Esophagus muscularis mucosa (tissue), 4 donors: ENCODE data around the gene UBE2E2. TPM values are rescaled to one million over a fixed set of nuclear protein-coding genes. Genes with fewer than 3 reads are reported as not detected.

Experiments
- DNase-seq: peaks from one replicate; pipeline ENCODE4 v3.0.0-alpha.2; 2017; ENCODE audit errors: extremely low spot score
- H3K27ac ChIP-seq, 4 donors: fragments of 200-600 bp; sonication (generic); replicated peaks in 1 of 4; 1 replicate in 3 of 4; 2 replicates in 1 of 4; pipeline ENCODE4 v1.5.1; 2016 to 2019; ENCODE audit warnings: mild to moderate bottlenecking in 1 of 4
- H3K27me3 ChIP-seq, 4 donors: fragments of 200-600 bp; sonication (generic); one replicate each; pipeline versions ENCODE4 v1.5.1 to v1.6.0; 2016 to 2019
- H3K36me3 ChIP-seq, 4 donors: fragments of 200-600 bp; sonication (generic); one replicate each; pipeline ENCODE4 v1.5.1; 2016 to 2019
- H3K4me1 ChIP-seq, 4 donors: fragments of 200-600 bp; sonication (generic); one replicate each; pipeline ENCODE4 v1.5.1; 2016 to 2019
- H3K4me3 ChIP-seq, 4 donors: fragments of 200-600 bp; sonication (generic); 1 replicate in 2 of 4; 2 replicates in 2 of 4; pipeline ENCODE4 v1.5.1; 2016 to 2019; ENCODE audit warnings: mild to moderate bottlenecking in 4 of 4, moderate library complexity in 1 of 4
- H3K9me3 ChIP-seq, 4 donors: fragments of 200-600 bp; sonication (generic); 1 replicate in 3 of 4; 2 replicates in 1 of 4; pipeline ENCODE4 v1.5.1; 2016 to 2019
- EP300 ChIP-seq: sonication (generic); formaldehyde crosslinking; IDR thresholded peaks from one replicate; pipeline ENCODE4 v1.6.1; 2017; ENCODE audit warnings: antibody characterized with exemption
- POLR2A ChIP-seq: fragments of 450-650 bp; IDR thresholded peaks from one replicate; pipeline ENCODE4 v1.6.1; 2017; ENCODE audit warnings: antibody characterized with exemption, moderate library complexity, mild to moderate bottlenecking, low read depth
- POLR2AphosphoS5 ChIP-seq, 2 donors: sonication (generic); formaldehyde crosslinking; IDR thresholded peaks; one replicate each; pipeline ENCODE4 v1.6.1; 2017; ENCODE audit warnings: antibody characterized with exemption in 2 of 2
- WGBS: methylation state at CpG from one replicate; pipeline ENCODE4 v1.1.5; 2018; 5-methylcytosine and 5-hydroxymethylcytosine counted together
- intact Hi-C: fragments of 100-400 bp; cut with DNase I; formaldehyde crosslinking; loops from one replicate; pipeline ENCODE4 v1.15.1; 2023
- total RNA-seq, 4 donors: library from RNA; depleted of rRNA; stranded (reverse); fragments of >200 nt; gene quantifications; one replicate each; pipeline versions ENCODE4 v1.1.0 to v1.2.1, GENCODE V29; 2016
- TF ChIP-seq, protein P1 (sequence below), 3 experiments: fragments of 200-600 bp in 2 of 3; fragments of 450-650 bp in 1 of 3; sonication (generic) in 2 of 3; IDR thresholded peaks; one replicate each; pipeline ENCODE4 v1.5.1; 2017 to 2019; ENCODE audit warnings: antibody characterized with exemption in 3 of 3, mild to moderate bottlenecking in 2 of 3, moderate library complexity in 1 of 3

The UBE2E2 gene
- total RNA-seq, 4 donors from 2014 or later = 53.5 to 143 (median 90.3) TPM

DNA sequence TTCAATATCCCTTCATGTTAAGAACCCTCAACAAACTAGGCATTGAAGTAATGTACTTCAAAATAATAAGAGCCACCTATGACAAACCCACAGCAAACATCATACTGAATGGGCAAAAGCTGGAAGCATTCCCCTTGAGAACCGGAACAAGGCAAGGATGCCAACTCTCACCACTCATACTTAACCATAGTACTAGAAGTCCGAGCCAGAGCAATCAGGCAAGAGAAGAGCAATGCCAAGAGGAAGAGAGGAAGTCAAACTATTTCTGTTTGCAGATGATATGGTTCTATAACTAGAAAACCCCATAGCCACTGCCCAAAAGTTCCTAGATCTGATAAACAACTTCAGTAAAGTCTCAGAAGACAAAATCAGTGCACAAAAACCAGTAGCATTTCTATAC is 161.9 kb downstream of the UBE2E2 start:
- no peak overlapping the region for H3K4me3 ChIP-seq
- 50% methylated on average over 2 of the region's 2 CpGs for WGBS
- TF ChIP-seq POLR2AphosphoS5 (IDR thresholded peaks at IDR 0.05) (no peak), POLR2A (no peak), EP300 (no peak)
- TF ChIP-seq, protein P1, sequence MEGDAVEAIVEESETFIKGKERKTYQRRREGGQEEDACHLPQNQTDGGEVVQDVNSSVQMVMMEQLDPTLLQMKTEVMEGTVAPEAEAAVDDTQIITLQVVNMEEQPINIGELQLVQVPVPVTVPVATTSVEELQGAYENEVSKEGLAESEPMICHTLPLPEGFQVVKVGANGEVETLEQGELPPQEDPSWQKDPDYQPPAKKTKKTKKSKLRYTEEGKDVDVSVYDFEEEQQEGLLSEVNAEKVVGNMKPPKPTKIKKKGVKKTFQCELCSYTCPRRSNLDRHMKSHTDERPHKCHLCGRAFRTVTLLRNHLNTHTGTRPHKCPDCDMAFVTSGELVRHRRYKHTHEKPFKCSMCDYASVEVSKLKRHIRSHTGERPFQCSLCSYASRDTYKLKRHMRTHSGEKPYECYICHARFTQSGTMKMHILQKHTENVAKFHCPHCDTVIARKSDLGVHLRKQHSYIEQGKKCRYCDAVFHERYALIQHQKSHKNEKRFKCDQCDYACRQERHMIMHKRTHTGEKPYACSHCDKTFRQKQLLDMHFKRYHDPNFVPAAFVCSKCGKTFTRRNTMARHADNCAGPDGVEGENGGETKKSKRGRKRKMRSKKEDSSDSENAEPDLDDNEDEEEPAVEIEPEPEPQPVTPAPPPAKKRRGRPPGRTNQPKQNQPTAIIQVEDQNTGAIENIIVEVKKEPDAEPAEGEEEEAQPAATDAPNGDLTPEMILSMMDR (IDR thresholded peaks at IDR 0.05) = no peak
- H3K36me3 ChIP-seq = no peaks in the 10 kb centered on the region
- intact Hi-C loops = no loop called here
- no peak for DNase-seq
- H3K4me1 ChIP-seq = peaks cover 0 to 3% (median under 1%) of the 10 kb centered on the region in 4 donors
- no peaks in the 10 kb centered on the region for H3K9me3 ChIP-seq
- H3K27me3 ChIP-seq = no peaks in the 10 kb centered on the region
- H3K27ac ChIP-seq = no peak overlapping the region

DNA sequence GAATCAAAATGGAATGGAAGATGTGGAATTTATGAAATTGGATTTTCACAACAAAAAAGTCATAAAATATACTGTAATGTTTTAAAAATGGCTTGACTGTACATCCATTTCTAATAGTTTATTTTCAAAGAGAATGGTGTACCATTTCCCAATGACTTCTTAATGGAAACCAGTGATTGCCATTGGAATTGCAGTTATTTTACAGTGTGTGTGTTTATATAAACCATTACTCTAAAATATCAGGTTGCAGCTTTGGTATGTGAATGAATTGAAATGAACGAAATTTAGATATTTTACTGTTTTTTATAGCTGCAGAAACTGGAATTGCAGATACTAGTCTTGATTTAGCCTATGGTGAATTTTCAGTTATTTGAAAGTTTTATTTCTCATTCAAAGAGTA is 165.6 kb downstream of the UBE2E2 start:
- no peaks in the 10 kb centered on the region for H3K36me3 ChIP-seq
- H3K9me3 ChIP-seq = no peaks in the 10 kb centered on the region
- intact Hi-C loops = no loop called here
- DNase-seq = no peak
- 78% methylated on average over 1 of the region's 1 CpG for WGBS
- H3K27ac ChIP-seq = no peak overlapping the region
- peaks cover 0 to 11% (median 8%) of the 10 kb centered on the region in 4 donors for H3K4me1 ChIP-seq
- no peak overlapping the region for H3K4me3 ChIP-seq
- H3K27me3 ChIP-seq = no peaks in the 10 kb centered on the region
- TF ChIP-seq EP300 (no peak), POLR2AphosphoS5 (IDR thresholded peaks at IDR 0.05) (no peak), POLR2A (no peak)
- TF ChIP-seq, protein P1 (IDR thresholded peaks at IDR 0.05) = no peak

- Histone ChIP-seq H3K36me3 (no peaks in the 10 kb centered on the region), H3K27me3 (no peaks in the 10 kb centered on the region), H3K4me1 (peaks cover 0 to 26% (median 16%) of the 10 kb centered on the region in 4 donors), H3K4me3 (no peak overlapping the region), H3K27ac (no peak overlapping the region), H3K9me3 (no peaks in the 10 kb centered on the region)
- intact Hi-C loops = no loop called here
- DNase-seq = no peak
- WGBS = 74% methylated on average over 1 of the region's 1 CpG
- TF ChIP-seq POLR2AphosphoS5 (IDR thresholded peaks at IDR 0.05) = no peak
- no peak for TF ChIP-seq EP300
- no peak for TF ChIP-seq POLR2A
Measured at GRCh38 chr3:23372285-23372684, 169.2 kb downstream of the UBE2E2 start.

DNA sequence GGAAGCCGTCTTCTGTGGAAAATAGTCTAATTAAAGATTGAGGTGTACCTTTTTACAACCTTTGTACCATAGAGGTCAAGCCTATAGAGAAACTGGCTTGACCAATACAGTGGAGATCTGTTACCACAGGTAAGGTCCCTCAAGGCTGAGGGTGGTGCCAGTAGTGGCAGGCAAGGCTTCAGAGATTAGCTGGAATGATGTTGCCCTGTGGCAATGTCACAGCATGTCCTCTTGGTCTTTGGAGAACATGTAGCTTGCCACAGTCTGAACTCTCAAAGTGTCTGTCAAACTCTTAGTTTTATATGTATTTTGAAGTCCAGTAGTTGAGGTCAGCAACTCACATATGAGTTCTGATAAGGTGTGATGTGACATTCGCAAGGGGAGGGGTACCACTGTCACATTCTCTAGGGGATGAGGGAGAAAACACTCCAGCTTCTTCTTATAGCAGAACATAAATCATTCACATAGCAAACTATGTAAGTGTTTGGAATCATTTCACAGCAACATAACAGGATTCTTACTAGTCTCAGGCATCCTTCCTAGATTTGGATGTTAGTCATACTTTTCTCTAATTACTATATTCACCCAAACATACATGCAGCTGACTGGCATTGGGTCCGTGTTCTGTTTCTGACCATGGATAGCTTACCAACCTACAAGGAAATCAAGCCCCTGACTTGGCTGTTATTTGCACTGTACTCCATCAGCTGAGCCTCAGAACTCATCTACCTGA is 173.6 kb downstream of the UBE2E2 start:
- H3K4me3 ChIP-seq = no peak overlapping the region
- no peak for DNase-seq
- peaks cover 0 to 33% (median 17%) of the 10 kb centered on the region in 4 donors for H3K4me1 ChIP-seq
- no peaks in the 10 kb centered on the region for H3K9me3 ChIP-seq
- H3K36me3 ChIP-seq = no peaks in the 10 kb centered on the region
- no peak for TF ChIP-seq POLR2A
- TF ChIP-seq POLR2AphosphoS5 (IDR thresholded peaks at IDR 0.05) = no peak
- TF ChIP-seq, protein P1 (IDR thresholded peaks at IDR 0.05) = no peak
- TF ChIP-seq EP300 = no peak
- intact Hi-C loops = no loop called here
- H3K27me3 ChIP-seq = no peaks in the 10 kb centered on the region
- no peak overlapping the region for H3K27ac ChIP-seq
- WGBS = 85% methylated on average over 3 of the region's 3 CpGs

GRCh38 chr3:23377928-23378672 is 175.0 kb downstream of the UBE2E2 start:
- H3K4me3 ChIP-seq = no peak overlapping the region
- no peaks in the 10 kb centered on the region for H3K9me3 ChIP-seq
- intact Hi-C loops = no loop called here
- WGBS = 88% methylated on average over 1 of the region's 1 CpG
- peaks cover 0 to 28% (median 14%) of the 10 kb centered on the region in 4 donors for H3K4me1 ChIP-seq
- no peaks in the 10 kb centered on the region for H3K27me3 ChIP-seq
- DNase-seq = no peak
- H3K36me3 ChIP-seq = no peaks in the 10 kb centered on the region
- TF ChIP-seq, protein P1 (IDR thresholded peaks at IDR 0.05) = no peak
- no peak for TF ChIP-seq POLR2AphosphoS5 (IDR thresholded peaks at IDR 0.05)
- no peak for TF ChIP-seq EP300
- no peak for TF ChIP-seq POLR2A
- no peak overlapping the region for H3K27ac ChIP-seq
